GM21825 (cell line): ENCODE data around the gene LEMD2.
A peak's percentile ranks its signal among the peaks of the same experiment; 100 is the strongest.

Source experiments
- ATAC-seq: cut with Tn5 transposase; IDR thresholded peaks from one replicate; pipeline ENCODE4 v1.9.1; 2021; ENCODE audit warnings: mild to moderate bottlenecking, moderate library complexity; ENCODE audit not compliant: unreplicated experiment

Gene LEMD2

GRCh38 chr6:33797626-33798342 lies 8.9 kb upstream of the LEMD2 start:
- no peak for ATAC-seq

GRCh38 chr6:33794910-33795623 lies 6.1 kb upstream of the LEMD2 start:
- ATAC-seq: no peak

GRCh38 chr6:33792981-33793380 lies 4.1 kb upstream of the LEMD2 start:
- ATAC-seq: no peak

GRCh38 chr6:33791620-33792019 lies 2.7 kb upstream of the LEMD2 start:
- no peak for ATAC-seq

GRCh38 chr6:33790910-33791309 lies 2.0 kb upstream of the LEMD2 start:
- ATAC-seq: no peak

- ATAC-seq: no peak
Observed at GRCh38 chr6:33790379-33790778, 1.4 kb upstream of the LEMD2 start.

GRCh38 chr6:33789550-33789895 lies 593 bp upstream of the LEMD2 start:
- ATAC-seq: no peak

GRCh38 chr6:33787954-33788693 lies 806 bp downstream of the LEMD2 start:
- ATAC-seq: peak; percentile 57

GRCh38 chr6:33787346-33787953 lies 1.5 kb downstream of the LEMD2 start:
- ATAC-seq: no peak

- ATAC-seq: no peak
Observed at GRCh38 chr6:33786736-33787135, 2.2 kb downstream of the LEMD2 start.

- no peak for ATAC-seq
Observed at GRCh38 chr6:33785778-33786177, 3.2 kb downstream of the LEMD2 start.

- ATAC-seq: no peak
Observed at GRCh38 chr6:33784787-33785186, 4.1 kb downstream of the LEMD2 start.

GRCh38 chr6:33783781-33784520 lies 5.0 kb downstream of the LEMD2 start:
- ATAC-seq: no peak

GRCh38 chr6:33782561-33782960 lies 6.4 kb downstream of the LEMD2 start:
- no peak for ATAC-seq

GRCh38 chr6:33781131-33781975 lies 7.6 kb downstream of the LEMD2 start:
- no peak for ATAC-seq

GRCh38 chr6:33779895-33780294 lies 9.0 kb downstream of the LEMD2 start:
- ATAC-seq: no peak

GRCh38 chr6:33779290-33779689 lies 9.6 kb downstream of the LEMD2 start:
- no peak for ATAC-seq

- ATAC-seq: no peak
Observed at GRCh38 chr6:33778444-33779121, 10.3 kb downstream of the LEMD2 start.
